HFF-Myc (cell line): ENCODE data around the gene SGPL1.
"Not testable (repeated sequence)": the region's sequence is repeated elsewhere in the genome, so short reads cannot be mapped to it uniquely, and the experiment has no call there.

Source experiments
- DNase-seq: peaks from one replicate; pipeline ENCODE4 v3.0.0-alpha.2; 2011; ENCODE audit warnings: low read depth; ENCODE audit errors: extremely low read depth
- H3K4me3 ChIP-seq: replicated peaks from 2 replicates; pipeline ENCODE4 v1.5.1; 2011; ENCODE audit warnings: low read depth, mild to moderate bottlenecking, control low read depth, low read length
- TF ChIP-seq, protein P1 (sequence below): IDR thresholded peaks from 2 replicates; pipeline ENCODE4 v1.5.1; 2012; ENCODE audit warnings: mild to moderate bottlenecking, low read depth, low read length, control low read depth; ENCODE audit errors: missing control alignments

SGPL1 gene

DNA sequence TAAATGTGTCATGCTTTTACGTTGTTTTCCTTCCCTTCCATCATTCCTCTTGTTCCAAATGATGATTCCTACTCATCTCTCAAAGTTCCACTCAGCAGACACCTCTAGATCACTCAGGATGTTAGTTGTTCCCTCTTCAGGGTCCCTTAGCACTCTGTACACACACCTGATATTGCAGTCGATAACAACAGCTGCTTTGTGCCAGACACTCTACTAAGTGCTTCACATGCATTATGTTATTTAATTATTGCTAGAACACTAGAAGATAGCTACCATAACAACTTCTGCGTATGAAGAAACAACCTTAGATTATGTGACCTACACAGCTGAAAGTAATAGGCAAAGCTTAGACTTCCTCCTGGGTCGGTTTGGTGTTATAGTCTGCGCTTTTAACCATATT lies 43.0 kb downstream of the SGPL1 start:
- no peak overlapping the region for H3K4me3 ChIP-seq
- TF ChIP-seq, protein P1, sequence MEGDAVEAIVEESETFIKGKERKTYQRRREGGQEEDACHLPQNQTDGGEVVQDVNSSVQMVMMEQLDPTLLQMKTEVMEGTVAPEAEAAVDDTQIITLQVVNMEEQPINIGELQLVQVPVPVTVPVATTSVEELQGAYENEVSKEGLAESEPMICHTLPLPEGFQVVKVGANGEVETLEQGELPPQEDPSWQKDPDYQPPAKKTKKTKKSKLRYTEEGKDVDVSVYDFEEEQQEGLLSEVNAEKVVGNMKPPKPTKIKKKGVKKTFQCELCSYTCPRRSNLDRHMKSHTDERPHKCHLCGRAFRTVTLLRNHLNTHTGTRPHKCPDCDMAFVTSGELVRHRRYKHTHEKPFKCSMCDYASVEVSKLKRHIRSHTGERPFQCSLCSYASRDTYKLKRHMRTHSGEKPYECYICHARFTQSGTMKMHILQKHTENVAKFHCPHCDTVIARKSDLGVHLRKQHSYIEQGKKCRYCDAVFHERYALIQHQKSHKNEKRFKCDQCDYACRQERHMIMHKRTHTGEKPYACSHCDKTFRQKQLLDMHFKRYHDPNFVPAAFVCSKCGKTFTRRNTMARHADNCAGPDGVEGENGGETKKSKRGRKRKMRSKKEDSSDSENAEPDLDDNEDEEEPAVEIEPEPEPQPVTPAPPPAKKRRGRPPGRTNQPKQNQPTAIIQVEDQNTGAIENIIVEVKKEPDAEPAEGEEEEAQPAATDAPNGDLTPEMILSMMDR, result no peak
- DNase-seq, result no peak

DNA sequence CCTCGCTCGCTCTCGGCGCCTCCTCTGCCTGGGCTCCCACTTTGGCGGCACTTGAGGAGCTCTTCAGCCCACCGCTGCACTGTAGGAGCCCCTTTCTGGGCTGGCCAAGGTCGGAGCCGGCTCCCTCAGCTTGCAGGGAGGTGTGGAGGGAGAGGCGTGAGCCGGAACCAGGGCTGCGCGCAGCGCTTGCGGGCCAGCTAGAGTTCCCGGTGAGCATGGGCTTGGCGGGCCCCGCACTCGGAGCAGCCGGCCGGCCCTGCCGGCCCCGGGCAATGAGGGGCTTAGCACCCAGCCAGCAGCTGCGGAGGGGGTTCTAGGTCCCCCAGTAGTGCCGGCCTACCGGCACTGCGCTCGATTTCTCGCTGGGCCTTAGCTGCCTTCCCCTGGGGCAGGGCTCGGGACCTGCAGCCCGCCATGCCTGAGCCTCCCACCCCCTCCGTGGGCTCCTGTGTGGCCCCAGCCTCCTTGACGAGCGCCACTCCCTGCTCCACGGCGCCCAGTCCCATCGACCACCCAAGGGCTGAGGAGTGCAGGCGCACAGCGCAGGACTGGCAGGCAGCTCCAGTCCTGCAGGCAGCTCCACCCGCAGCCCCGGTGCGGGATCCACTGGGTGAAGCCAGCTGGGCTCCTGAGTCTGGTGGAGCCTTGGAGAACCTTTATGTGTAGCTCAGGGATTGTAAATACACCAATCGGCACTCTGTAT lies 45.9 kb downstream of the SGPL1 start:
- H3K4me3 ChIP-seq, DNase-seq: not testable (repeated sequence)

DNA sequence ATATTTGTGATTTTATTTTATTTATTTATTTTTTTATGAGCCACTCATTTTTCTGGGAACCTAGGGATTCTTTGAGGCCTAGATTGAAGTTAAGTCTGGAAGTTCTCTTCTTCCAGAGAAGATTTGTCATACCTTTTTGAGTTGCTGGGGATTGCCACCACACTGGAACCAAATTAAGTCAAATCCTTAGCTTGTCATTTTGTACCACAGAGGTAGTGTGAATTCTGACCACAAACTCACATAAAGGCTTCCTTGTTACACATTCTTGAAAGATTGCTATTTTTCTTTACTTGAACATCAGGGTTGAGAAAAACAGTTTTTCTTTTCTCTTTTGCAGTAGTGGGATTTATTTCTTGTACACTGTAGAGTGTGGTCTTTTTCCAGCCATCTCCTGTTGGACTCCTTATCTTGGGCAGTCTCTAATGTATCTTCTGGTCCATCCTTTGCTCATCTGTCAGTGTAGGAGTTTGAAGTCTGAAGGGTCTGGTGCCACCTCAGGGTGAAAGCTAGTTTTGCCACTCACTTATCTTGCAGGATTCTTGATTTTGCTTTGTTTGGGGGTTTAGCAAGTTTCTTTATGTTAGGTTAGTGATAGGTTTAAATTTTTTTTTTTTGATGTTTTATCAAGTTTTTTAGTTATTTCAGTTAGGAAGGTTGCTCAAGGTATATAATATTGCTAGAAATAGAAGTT lies 47.9 kb downstream of the SGPL1 start:
- TF ChIP-seq, protein P1, result no peak
- no peak for DNase-seq
- no peak overlapping the region for H3K4me3 ChIP-seq

DNA sequence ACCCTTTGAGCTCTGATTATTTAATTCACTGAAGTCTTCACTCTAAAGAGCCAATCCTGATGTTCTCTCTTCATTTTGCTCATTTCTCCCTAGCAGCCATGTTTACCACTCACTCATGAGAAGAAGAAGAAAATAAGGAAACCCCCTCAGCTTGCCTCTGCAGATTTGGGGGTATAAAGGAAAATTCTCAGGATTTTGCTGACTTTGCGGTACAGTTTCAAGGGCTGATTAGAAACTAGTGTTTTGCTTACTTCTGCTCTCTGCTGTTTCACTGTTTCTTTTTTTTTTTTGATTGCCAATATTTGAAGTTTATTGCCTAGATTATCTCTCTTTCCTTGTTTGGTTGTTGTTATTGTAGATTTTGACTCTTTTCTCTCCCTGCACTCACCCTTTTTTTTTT lies 49.2 kb downstream of the SGPL1 start:
- TF ChIP-seq, protein P1, result no peak
- H3K4me3 ChIP-seq, result no peak overlapping the region
- no peak for DNase-seq

DNA sequence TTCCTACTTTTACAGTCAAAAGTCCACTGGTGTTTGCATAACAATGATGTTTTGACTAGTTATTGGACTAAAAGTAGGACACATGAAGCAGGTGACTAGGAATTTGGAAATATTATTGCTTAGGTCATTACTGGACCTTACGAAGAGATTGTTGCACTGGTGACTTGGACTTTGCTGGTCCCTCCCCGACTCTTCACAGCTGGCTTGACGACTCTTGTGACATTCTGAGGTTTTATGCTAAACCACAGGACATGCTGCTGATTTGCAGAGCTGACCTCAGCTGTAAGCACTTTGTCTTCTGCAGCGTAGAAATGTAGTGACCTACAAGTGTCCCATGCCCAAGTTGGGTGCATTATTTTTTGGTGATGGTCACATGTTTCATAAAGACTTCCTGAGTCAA lies 50.7 kb downstream of the SGPL1 start:
- H3K4me3 ChIP-seq, result no peak overlapping the region
- TF ChIP-seq, protein P1, result no peak
- DNase-seq, result no peak

DNA sequence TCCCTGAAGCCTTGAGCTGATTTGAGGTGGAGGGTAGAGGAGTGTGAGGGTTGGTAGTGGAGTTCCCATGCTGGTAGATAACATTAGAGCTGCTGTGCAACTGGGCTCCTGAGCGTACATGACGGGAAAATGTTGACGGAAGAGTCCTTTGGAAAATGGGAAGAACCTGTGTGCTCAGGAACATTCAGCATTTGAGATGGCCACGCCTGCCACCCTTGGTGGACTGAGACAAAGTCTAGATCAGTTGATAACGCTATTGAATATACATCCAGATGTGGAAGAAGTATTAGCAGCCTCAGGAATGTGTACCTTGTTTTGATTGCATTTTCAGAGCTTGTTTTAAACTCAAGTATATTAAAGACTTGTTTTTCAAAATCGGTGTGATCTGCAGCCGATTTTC lies 56.5 kb downstream of the SGPL1 start:
- no peak overlapping the region for H3K4me3 ChIP-seq
- DNase-seq, result no peak
- TF ChIP-seq, protein P1, result no peak

DNA sequence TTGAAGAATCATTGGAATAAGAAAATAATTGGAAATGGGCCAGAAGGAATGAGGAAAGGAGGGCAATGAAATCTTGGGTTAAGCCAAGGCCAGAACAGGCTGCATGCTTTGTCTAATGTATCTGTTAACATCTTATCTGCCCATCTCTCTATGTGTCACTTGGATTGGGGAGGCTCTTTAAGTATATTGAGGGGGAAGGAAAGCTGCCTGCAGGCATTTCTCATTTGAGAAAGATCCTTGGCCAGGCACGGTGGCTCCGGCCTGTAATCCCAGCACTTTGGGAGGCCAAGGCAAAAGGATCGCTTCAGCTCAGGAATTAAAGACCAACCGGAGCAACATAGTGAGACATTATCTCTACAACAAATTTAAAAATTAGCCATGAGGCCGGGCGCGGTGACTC lies 58.3 kb downstream of the SGPL1 start:
- no peak for DNase-seq

More for the DNA sequence above, 58.3 kb downstream of the SGPL1 start:
- TF ChIP-seq, protein P1, result no peak
- H3K4me3 ChIP-seq, result no peak overlapping the region
